ENCODE data around the gene EPB41L1. TPM values are rescaled to one million over a fixed set of nuclear protein-coding genes. Genes with fewer than 3 reads are reported as not detected.

The EPB41L1 gene
- total RNA-seq, 2 donors from 2014 or later, result 32.3 to 36.7 TPM

DNA sequence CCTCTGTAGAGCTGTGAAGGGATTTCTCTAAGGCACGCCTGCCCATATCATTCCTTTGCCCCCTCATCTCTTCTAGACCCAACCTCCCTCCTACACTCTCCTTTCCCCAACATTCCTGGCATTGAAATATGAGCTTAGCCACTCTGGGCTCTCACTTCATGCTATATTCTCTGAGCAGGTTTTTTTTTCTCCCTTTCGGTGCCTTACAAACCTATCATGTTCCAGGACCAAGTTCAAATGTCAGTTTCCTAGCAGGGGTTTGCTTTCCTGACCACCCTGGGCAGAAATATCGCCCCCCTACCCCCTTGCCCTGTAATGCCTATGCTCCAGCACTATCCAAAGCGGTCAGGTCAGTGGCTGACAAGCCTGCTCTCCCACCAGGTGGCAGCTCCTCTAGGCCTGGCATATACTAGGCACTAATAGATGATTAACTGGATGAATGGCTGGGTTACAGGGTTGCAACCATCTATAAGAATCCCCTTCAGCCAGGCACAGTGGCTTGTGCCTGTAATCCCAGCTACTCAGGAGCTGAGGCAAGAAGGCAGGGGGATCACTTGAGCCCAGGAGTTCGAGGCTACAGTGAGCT, 56.0 kb downstream of the EPB41L1 start:
- no peaks in the 10 kb centered on the region for H3K4me1 ChIP-seq (ENCODE audit: control insufficient read depth, insufficient read depth, low read length)
- TF ChIP-seq, protein P1, sequence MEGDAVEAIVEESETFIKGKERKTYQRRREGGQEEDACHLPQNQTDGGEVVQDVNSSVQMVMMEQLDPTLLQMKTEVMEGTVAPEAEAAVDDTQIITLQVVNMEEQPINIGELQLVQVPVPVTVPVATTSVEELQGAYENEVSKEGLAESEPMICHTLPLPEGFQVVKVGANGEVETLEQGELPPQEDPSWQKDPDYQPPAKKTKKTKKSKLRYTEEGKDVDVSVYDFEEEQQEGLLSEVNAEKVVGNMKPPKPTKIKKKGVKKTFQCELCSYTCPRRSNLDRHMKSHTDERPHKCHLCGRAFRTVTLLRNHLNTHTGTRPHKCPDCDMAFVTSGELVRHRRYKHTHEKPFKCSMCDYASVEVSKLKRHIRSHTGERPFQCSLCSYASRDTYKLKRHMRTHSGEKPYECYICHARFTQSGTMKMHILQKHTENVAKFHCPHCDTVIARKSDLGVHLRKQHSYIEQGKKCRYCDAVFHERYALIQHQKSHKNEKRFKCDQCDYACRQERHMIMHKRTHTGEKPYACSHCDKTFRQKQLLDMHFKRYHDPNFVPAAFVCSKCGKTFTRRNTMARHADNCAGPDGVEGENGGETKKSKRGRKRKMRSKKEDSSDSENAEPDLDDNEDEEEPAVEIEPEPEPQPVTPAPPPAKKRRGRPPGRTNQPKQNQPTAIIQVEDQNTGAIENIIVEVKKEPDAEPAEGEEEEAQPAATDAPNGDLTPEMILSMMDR (conservative IDR thresholded peaks at IDR 0.05), result peak; percentile 57
- no peak for DNase-seq
- WGBS, 2 experiments (ENCODE audit: insufficient coverage in 1 of 2, insufficient read length in 1 of 2), result 86 to 91% methylated on average over 4 to 5 of the region's 5 CpGs
- Mint-ChIP-seq H3K27me3 (ENCODE audit: insufficient read depth) (no peaks in the 10 kb centered on the region), H3K27ac (no peak overlapping the region), H3K36me3 (ENCODE audit: low read depth) (no peaks in the 10 kb centered on the region), H3K9me3 (no peaks in the 10 kb centered on the region), H3K4me3 (no peak overlapping the region), H3K4me1 (no peaks in the 10 kb centered on the region)
- H3K27me3 ChIP-seq (ENCODE audit: control insufficient read depth, insufficient read depth, low read length, poor library complexity, severe bottlenecking), result no peaks in the 10 kb centered on the region
- H3K4me3 ChIP-seq (ENCODE audit: low read length), result no peak overlapping the region
- no peaks in the 10 kb centered on the region for H3K9me3 ChIP-seq (ENCODE audit: control insufficient read depth, low read length)
- H3K27ac ChIP-seq (ENCODE audit: low read depth, low read length), result no peak overlapping the region
- no peak overlapping the region for H3K9ac ChIP-seq (ENCODE audit: extremely low read depth, low read length, poor library complexity, severe bottlenecking)
- no peaks in the 10 kb centered on the region for H3K36me3 ChIP-seq (ENCODE audit: control insufficient read depth, insufficient read depth, low read length)

DNA sequence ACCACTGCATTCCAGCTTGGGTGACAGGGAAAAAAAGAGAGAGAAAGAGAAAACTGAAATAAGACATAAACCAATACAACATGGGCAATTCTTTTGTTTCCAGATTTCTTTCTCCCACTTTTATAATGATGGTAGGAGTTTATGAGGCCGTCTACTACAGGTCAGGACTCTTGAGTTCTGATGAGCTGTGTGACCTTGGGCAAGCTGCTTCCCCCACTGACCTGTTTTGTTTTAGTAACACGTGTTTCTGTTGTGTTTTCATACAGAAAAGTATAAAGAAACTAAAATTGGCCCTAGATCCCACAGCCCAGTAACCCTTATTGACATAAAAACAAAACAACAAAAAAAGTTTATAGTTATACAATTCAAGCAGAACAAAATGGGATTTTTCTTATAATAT, 58.8 kb downstream of the EPB41L1 start:
- no peak overlapping the region for H3K4me3 ChIP-seq (ENCODE audit: low read length)
- H3K27me3 Mint-ChIP-seq (ENCODE audit: insufficient read depth), result no peaks in the 10 kb centered on the region
- no peak for DNase-seq
- H3K4me1 Mint-ChIP-seq, result peaks cover 3% of the 10 kb centered on the region
- no peak overlapping the region for H3K9ac ChIP-seq (ENCODE audit: extremely low read depth, low read length, poor library complexity, severe bottlenecking)
- H3K4me1 ChIP-seq (ENCODE audit: control insufficient read depth, insufficient read depth, low read length), result no peaks in the 10 kb centered on the region
- H3K27ac ChIP-seq (ENCODE audit: low read depth, low read length), result no peak overlapping the region
- H3K27me3 ChIP-seq (ENCODE audit: control insufficient read depth, insufficient read depth, low read length, poor library complexity, severe bottlenecking), result no peaks in the 10 kb centered on the region
- H3K36me3 ChIP-seq (ENCODE audit: control insufficient read depth, insufficient read depth, low read length), result no peaks in the 10 kb centered on the region
- no peak overlapping the region for H3K27ac Mint-ChIP-seq
- H3K4me3 Mint-ChIP-seq, result no peak overlapping the region
- WGBS, 2 experiments (ENCODE audit: insufficient coverage in 1 of 2, insufficient read length in 1 of 2), result 78% methylated on average over 2 of the region's 2 CpGs; no CpG with 5 or more reads in 1 of the 2 experiments
- H3K9me3 Mint-ChIP-seq, result no peaks in the 10 kb centered on the region
- no peaks in the 10 kb centered on the region for H3K9me3 ChIP-seq (ENCODE audit: control insufficient read depth, low read length)
- H3K36me3 Mint-ChIP-seq (ENCODE audit: low read depth), result no peaks in the 10 kb centered on the region
- TF ChIP-seq, protein P1 (conservative IDR thresholded peaks at IDR 0.05), result no peak

DNA sequence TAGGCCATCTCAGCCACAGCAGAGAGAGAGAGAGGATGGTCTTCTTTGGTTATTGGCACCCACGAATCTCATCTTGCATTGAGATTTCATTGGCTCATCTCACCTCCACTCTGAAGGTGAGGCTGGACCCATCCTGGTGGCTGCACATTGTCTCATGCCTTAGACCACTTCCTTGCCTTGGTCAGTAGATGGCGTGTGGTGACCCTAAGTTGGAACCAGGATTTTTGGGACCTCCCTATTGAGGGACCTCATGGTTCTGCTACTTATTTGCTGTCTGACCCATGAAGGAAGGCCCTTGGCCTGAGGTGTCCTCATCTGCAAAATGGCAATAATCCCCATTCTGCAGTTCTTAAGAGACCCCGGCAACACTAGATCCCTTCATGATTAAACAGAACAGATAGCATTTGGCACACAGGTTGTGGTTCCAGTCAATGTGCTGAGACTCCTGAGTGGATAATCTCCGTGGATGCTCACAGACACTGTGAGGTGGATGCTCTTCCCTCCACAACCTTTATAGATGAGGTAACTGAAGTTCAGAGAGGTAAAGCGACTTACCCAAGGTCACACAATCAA, 60.2 kb downstream of the EPB41L1 start:
- H3K27me3 ChIP-seq (ENCODE audit: control insufficient read depth, insufficient read depth, low read length, poor library complexity, severe bottlenecking), result no peaks in the 10 kb centered on the region
- whole genome bisulfite sequencing, 2 experiments (ENCODE audit: insufficient coverage in 1 of 2, insufficient read length in 1 of 2), result 62 to 66% methylated on average over 5 of the region's 5 CpGs
- peak; percentile 72 for DNase-seq
- peaks cover 3% of the 10 kb centered on the region for H3K36me3 ChIP-seq (ENCODE audit: control insufficient read depth, insufficient read depth, low read length)
- Mint-ChIP-seq H3K36me3 (ENCODE audit: low read depth) (no peaks in the 10 kb centered on the region), H3K27ac (no peak overlapping the region), H3K4me1 (peaks cover 3% of the 10 kb centered on the region), H3K27me3 (ENCODE audit: insufficient read depth) (no peaks in the 10 kb centered on the region), H3K4me3 (no peak overlapping the region), H3K9me3 (no peaks in the 10 kb centered on the region)
- no peak overlapping the region for H3K9ac ChIP-seq (ENCODE audit: extremely low read depth, low read length, poor library complexity, severe bottlenecking)
- H3K9me3 ChIP-seq (ENCODE audit: control insufficient read depth, low read length), result no peaks in the 10 kb centered on the region
- no peak overlapping the region for H3K4me3 ChIP-seq (ENCODE audit: low read length)
- no peaks in the 10 kb centered on the region for H3K4me1 ChIP-seq (ENCODE audit: control insufficient read depth, insufficient read depth, low read length)
- no peak overlapping the region for H3K27ac ChIP-seq (ENCODE audit: low read depth, low read length)
- TF ChIP-seq, protein P1 (conservative IDR thresholded peaks at IDR 0.05), result peak; percentile 88
